GM19395 (cell line): Measurements from ENCODE around the gene CIROP.

ENCODE experiments used
- ATAC-seq: cut with Tn5 transposase; IDR thresholded peaks from one replicate; pipeline ENCODE4 v1.9.1; 2021; ENCODE audit warnings: mild to moderate bottlenecking, moderate library complexity; ENCODE audit not compliant: unreplicated experiment

Gene CIROP

GRCh38 chr14:23104591-23105347, at the start of gene CIROP:
Gene CIROP, minus strand, starts transcription at chr14:23104989. Its CDS starts 69 bp downstream, at chr14:23104920.
- ATAC-seq, result no peak

- no peak for ATAC-seq
Observed at GRCh38 chr14:23153851-23154796, 49.3 kb upstream of the CIROP start.

GRCh38 chr14:23151342-23151741, 46.6 kb upstream of the CIROP start:
- ATAC-seq, result no peak

GRCh38 chr14:23149745-23150144, 45.0 kb upstream of the CIROP start:
- no peak for ATAC-seq

GRCh38 chr14:23148591-23149249, 43.9 kb upstream of the CIROP start:
- ATAC-seq, result no peak

- ATAC-seq, result no peak
Observed at GRCh38 chr14:23147676-23148075, 42.9 kb upstream of the CIROP start.

GRCh38 chr14:23146980-23147379, 42.2 kb upstream of the CIROP start:
- ATAC-seq, result no peak

- ATAC-seq, result no peak
Observed at GRCh38 chr14:23146351-23146910, 41.6 kb upstream of the CIROP start.

- no peak for ATAC-seq
Observed at GRCh38 chr14:23145794-23146350, 41.1 kb upstream of the CIROP start.

- ATAC-seq, result no peak
Observed at GRCh38 chr14:23143911-23144310, 39.1 kb upstream of the CIROP start.

GRCh38 chr14:23142826-23143225, 38.0 kb upstream of the CIROP start:
- no peak for ATAC-seq

- no peak for ATAC-seq
Observed at GRCh38 chr14:23141706-23142444, 37.1 kb upstream of the CIROP start.

GRCh38 chr14:23140371-23140770, 35.6 kb upstream of the CIROP start:
- no peak for ATAC-seq

- ATAC-seq, result no peak
Observed at GRCh38 chr14:23139874-23140273, 35.1 kb upstream of the CIROP start.

GRCh38 chr14:23137813-23138535, 33.2 kb upstream of the CIROP start:
- no peak for ATAC-seq

GRCh38 chr14:23137192-23137812, 32.5 kb upstream of the CIROP start:
- ATAC-seq, result no peak

- ATAC-seq, result no peak
Observed at GRCh38 chr14:23136566-23137133, 31.9 kb upstream of the CIROP start.

GRCh38 chr14:23132970-23133369, 28.2 kb upstream of the CIROP start:
- ATAC-seq, result no peak

GRCh38 chr14:23131482-23131881, 26.7 kb upstream of the CIROP start:
- no peak for ATAC-seq
